Ectodermal cell (in vitro differentiated cells): Measurements from ENCODE around the gene PPM1G.
"Not testable (repeated sequence)": the region's sequence is repeated elsewhere in the genome, so short reads cannot be mapped to it uniquely, and the experiment has no call there.

ENCODE experiments used
- H3K27ac ChIP-seq: 2 replicates; pipeline ENCODE4 v1.7.0; 2013; ENCODE audit warnings: mild to moderate bottlenecking, low read depth, low read length; ENCODE audit not compliant: insufficient read depth, poor library complexity, severe bottlenecking
- H3K27me3 ChIP-seq: 2 replicates; pipeline ENCODE4 v1.7.0; 2013; ENCODE audit warnings: mild to moderate bottlenecking, low read length; ENCODE audit not compliant: insufficient read depth, control insufficient read depth, poor library complexity, severe bottlenecking
- H3K36me3 ChIP-seq: one replicate; pipeline ENCODE4 v1.7.0; 2013; ENCODE audit warnings: low read length; ENCODE audit not compliant: control insufficient read depth, insufficient read depth
- H3K4me1 ChIP-seq: one replicate; pipeline ENCODE4 v1.7.0; 2013; ENCODE audit warnings: low read length; ENCODE audit not compliant: control insufficient read depth, insufficient read depth
- H3K4me3 ChIP-seq: 2 replicates; pipeline ENCODE4 v1.7.0; 2013; ENCODE audit warnings: low read depth, low read length, control low read depth; ENCODE audit not compliant: insufficient read depth
- H3K9me3 ChIP-seq: 2 replicates; pipeline ENCODE4 v1.7.0; 2013; ENCODE audit warnings: mild to moderate bottlenecking, low read length, moderate library complexity; ENCODE audit not compliant: control insufficient read depth
- WGBS, 2 experiments: methylation state at CpG; one replicate each; pipeline ENCODE4 v1.1.7; 2013; ENCODE audit warnings: missing lambda C conversion rate in 2 of 2; 5-methylcytosine and 5-hydroxymethylcytosine counted together

PPM1G gene

DNA sequence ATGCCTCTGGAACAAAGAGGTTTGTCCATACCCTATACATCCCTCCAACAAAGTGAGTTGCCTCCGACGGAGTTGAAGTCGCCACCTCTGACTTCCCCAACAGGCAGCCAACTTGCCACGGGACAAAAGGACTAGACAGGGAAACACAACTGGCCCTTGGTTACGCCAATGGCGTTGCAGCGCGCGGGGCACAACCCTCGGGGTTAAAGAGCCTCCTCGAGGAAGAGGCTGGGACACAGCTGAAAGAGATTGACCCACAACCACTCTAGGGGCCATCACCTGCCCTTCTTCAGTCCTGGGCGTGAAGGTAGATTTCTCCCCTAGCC is 53.4 kb downstream of the PPM1G start:
- peaks cover 6% of the 10 kb centered on the region for H3K36me3 ChIP-seq
- 0% methylated on average over 12 of the region's 12 CpGs for WGBS, 2 experiments
- H3K9me3 ChIP-seq, result no peaks in the 10 kb centered on the region
- H3K27ac ChIP-seq, result peak overlapping the region; percentile 91
- H3K4me1 ChIP-seq, result peaks cover 4% of the 10 kb centered on the region
- no peaks in the 10 kb centered on the region for H3K27me3 ChIP-seq
- H3K4me3 ChIP-seq, result peak overlapping the region; percentile 99

DNA sequence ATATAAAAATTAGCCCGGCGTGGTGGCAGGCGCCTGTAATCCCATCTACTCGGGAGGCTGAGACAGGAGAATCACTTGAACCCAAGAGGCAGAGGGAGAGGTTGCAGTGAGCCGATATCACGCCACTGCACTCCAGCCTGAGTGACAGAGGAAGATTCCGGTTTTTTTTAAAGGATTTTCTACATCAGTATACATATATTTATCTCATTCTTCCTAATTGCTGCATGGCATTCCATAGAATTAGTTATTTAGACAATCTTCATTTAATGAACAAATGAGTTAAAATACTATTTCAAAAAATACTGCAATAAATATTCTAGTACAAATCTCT is 54.8 kb downstream of the PPM1G start:
- peaks cover 4% of the 10 kb centered on the region for H3K4me1 ChIP-seq
- 95 to 97% methylated on average over 7 of the region's 7 CpGs for WGBS, 2 experiments
- H3K27me3 ChIP-seq, result no peaks in the 10 kb centered on the region
- H3K36me3 ChIP-seq, result peaks cover 6% of the 10 kb centered on the region
- no peaks in the 10 kb centered on the region for H3K9me3 ChIP-seq
- H3K27ac ChIP-seq, result no peak overlapping the region
- H3K4me3 ChIP-seq, result no peak overlapping the region

DNA sequence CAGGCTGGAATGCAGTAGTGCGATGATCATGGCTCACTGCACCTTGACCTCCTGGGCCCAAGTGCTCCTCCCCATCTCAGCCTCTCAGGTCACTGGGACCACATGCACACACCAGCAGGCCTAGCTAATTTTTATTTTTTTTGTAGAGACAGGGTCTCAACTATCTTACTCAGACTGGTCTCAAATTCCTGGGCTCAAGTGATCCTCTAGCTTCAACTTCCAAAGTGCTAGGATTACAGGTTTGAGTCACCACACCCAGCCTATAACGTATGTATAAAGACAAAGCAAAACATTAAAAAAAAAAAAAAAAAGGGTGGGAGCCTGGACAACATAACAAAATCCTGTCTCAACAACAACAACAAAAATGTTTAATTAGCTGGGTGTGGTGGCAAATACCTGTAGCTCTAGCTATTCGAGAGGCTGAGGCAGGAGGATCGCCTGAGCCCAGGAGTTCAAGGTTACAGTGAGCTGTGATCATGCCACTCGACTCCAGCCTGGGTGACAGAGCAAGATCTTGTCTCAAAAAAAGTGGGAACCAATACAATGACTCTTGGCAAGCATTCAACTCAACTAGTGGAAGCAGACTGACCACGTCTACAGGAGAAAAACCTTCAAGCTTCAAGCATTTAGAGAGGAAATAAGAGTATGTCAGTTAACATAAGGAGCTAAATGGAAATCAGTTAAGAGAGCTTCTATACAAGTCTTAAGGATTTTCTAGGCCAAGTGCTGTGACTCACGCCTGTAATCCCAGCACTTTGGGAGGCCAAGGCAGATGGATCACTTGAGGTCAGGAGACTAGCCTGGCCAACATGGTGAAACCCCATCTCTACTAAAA is 55.4 kb downstream of the PPM1G start:
- H3K4me3 ChIP-seq, result no peak overlapping the region
- H3K27me3 ChIP-seq, result no peaks in the 10 kb centered on the region
- peaks cover 4% of the 10 kb centered on the region for H3K4me1 ChIP-seq
- peaks cover 6% of the 10 kb centered on the region for H3K36me3 ChIP-seq
- no peaks in the 10 kb centered on the region for H3K9me3 ChIP-seq
- 92 to 94% methylated on average over 7 of the region's 7 CpGs for WGBS, 2 experiments
- H3K27ac ChIP-seq, result no peak overlapping the region

DNA sequence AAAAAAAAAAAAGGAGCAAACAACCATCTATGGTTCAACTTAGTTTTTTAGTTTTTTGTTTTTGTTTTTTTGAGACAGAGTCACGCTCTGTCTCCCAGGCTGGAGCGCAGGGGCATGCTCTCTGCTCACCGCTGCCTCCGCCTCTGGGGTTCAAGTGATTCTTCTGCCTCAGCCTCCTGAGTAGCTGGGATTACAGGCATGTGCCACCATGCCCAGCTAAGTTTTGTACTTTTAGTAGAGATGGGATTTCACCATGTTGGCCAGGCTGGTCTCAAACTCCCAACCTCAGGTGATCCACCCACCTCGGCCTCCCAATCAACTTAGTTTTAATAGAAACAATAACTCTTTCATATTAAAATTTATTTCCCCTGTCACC is 56.0 kb downstream of the PPM1G start:
- H3K36me3 ChIP-seq, H3K4me1 ChIP-seq, H3K9me3 ChIP-seq, H3K27ac ChIP-seq, H3K4me3 ChIP-seq, H3K27me3 ChIP-seq: not testable (repeated sequence)
- 90 to 94% methylated on average over 5 of the region's 5 CpGs for WGBS, 2 experiments

GRCh38 chr2:27351802-27352598 is 57.4 kb downstream of the PPM1G start:
- H3K27ac ChIP-seq, result no peak overlapping the region
- peaks cover 4% of the 10 kb centered on the region for H3K4me1 ChIP-seq
- H3K9me3 ChIP-seq, result no peaks in the 10 kb centered on the region
- H3K36me3 ChIP-seq, result no peaks in the 10 kb centered on the region
- WGBS, 2 experiments, result 91 to 95% methylated on average over 6 of the region's 6 CpGs
- H3K27me3 ChIP-seq, result no peaks in the 10 kb centered on the region
- H3K4me3 ChIP-seq, result no peak overlapping the region

DNA sequence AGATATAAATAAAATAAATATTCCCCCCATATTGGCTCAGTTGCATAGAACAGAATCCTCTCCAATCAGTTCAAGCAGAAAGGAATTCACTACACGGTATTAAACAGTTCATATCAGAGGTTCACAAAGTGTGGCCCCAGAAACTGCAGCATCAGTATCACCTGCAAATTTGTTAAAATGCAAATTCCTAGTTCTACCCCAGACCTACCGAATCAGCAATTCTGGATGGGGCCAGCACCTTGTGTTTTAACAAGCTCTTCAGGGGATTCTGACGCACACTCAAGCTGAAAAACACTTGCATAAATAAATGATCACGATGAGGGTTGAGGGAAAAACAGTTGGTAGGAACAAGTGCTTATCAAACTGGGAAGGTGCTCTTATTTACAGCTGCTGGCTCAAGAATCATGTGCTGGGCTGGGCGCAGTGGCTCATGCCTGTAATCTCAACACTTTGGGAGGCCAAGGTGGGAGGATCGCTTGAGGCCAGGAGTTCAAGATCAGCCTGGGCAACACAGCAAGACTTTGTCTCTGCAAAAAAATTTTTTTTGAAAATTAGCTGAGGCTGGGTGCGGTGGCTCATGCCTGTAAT is 59.2 kb downstream of the PPM1G start:
- no peaks in the 10 kb centered on the region for H3K36me3 ChIP-seq
- H3K9me3 ChIP-seq, result no peaks in the 10 kb centered on the region
- WGBS, 2 experiments, result 96% methylated on average over 7 of the region's 7 CpGs
- no peaks in the 10 kb centered on the region for H3K27me3 ChIP-seq
- no peaks in the 10 kb centered on the region for H3K4me1 ChIP-seq
- no peak overlapping the region for H3K4me3 ChIP-seq
- H3K27ac ChIP-seq, result no peak overlapping the region

DNA sequence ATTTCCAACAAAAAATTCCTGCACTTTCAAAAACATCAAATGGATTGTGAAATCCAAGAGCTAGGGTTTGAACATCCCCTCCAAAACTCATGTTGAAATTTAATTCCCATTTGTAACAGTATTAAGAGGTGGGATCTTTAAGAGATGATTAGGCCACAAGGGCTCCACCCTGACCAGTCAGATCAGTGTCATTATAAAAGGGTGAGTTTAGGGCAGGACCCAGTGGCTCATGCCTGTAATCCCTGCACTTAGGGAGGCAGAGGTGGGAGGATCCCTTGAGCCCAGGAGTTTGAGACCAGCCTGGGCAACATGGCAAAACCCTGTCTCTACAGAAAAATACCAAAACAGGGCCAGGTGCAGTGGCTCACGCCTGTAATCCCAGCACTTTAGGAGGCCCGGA is 61.8 kb downstream of the PPM1G start:
- Histone ChIP-seq H3K9me3 (no peaks in the 10 kb centered on the region), H3K27ac (no peak overlapping the region), H3K4me1 (no peaks in the 10 kb centered on the region), H3K27me3 (no peaks in the 10 kb centered on the region), H3K4me3 (no peak overlapping the region), H3K36me3 (peaks cover 7% of the 10 kb centered on the region)
- 87 to 92% methylated on average over 2 of the region's 2 CpGs for WGBS, 2 experiments

GRCh38 chr2:27336173-27336572 is 73.2 kb downstream of the PPM1G start:
- 96 to 97% methylated on average over 7 of the region's 7 CpGs for WGBS, 2 experiments
- Histone ChIP-seq H3K36me3 (peaks cover 73% of the 10 kb centered on the region), H3K4me3 (no peak overlapping the region), H3K4me1 (no peaks in the 10 kb centered on the region), H3K27ac (no peak overlapping the region), H3K9me3 (no peaks in the 10 kb centered on the region), H3K27me3 (no peaks in the 10 kb centered on the region)

DNA sequence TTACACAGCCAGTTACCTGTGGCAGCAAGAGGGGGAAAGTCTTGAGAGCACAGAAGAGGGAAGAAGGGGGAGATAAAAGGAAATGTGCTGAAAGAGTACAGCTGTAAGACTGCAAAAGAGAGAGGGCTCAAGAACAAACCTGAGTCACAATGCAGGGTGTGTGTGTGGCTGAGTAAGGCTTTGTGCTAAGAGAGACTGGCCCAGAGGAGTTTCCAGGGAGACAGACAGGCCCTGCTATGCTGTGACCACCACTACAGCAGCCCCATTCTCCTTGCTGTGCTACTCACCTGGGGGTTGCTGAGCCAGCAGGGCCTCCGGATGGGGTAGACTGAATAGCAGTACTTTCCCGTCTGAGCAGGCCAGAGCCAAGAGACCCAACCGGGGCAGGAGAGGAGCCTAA is 74.1 kb downstream of the PPM1G start:
- H3K27me3 ChIP-seq, result no peaks in the 10 kb centered on the region
- H3K9me3 ChIP-seq, result no peaks in the 10 kb centered on the region
- no peaks in the 10 kb centered on the region for H3K4me1 ChIP-seq
- peaks cover 69% of the 10 kb centered on the region for H3K36me3 ChIP-seq
- H3K27ac ChIP-seq, result no peak overlapping the region
- H3K4me3 ChIP-seq, result no peak overlapping the region
- WGBS, 2 experiments, result 93 to 94% methylated on average over 3 of the region's 3 CpGs
